GM21528 (cell line): ENCODE results near the gene TBC1D14.
"Not testable (repeated sequence)": the region's sequence is repeated elsewhere in the genome, so short reads cannot be mapped to it uniquely, and the experiment has no call there.

Experiments
- ATAC-seq: cut with Tn5 transposase; IDR thresholded peaks from one replicate; pipeline ENCODE4 v1.9.1; 2021; ENCODE audit warnings: mild to moderate bottlenecking, moderate library complexity; ENCODE audit not compliant: unreplicated experiment, low FRiP score

Gene TBC1D14

GRCh38 chr4:6908432-6909112, 1.1 kb upstream of the TBC1D14 start:
- no peak for ATAC-seq

DNA sequence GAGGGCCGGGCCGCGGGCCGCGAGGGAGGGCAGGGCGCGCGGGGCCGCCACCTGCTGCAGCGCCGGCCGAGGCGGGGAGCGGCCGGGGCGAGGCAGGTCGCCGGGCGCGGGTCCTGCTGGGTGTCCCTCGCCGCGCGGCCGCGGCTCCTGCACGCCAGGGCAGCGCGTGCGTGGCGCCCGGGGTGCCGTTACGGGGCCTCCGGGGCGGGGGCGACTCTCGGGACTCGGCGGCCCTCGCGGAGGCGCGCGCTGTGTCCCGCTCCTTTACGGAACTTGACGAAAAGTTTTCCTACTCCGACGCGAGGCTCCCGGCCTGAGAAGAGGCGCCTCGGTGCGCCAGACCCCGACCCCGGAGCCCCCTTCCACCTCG, 329 bp downstream of the TBC1D14 start:
- ATAC-seq = peak; percentile 38

DNA sequence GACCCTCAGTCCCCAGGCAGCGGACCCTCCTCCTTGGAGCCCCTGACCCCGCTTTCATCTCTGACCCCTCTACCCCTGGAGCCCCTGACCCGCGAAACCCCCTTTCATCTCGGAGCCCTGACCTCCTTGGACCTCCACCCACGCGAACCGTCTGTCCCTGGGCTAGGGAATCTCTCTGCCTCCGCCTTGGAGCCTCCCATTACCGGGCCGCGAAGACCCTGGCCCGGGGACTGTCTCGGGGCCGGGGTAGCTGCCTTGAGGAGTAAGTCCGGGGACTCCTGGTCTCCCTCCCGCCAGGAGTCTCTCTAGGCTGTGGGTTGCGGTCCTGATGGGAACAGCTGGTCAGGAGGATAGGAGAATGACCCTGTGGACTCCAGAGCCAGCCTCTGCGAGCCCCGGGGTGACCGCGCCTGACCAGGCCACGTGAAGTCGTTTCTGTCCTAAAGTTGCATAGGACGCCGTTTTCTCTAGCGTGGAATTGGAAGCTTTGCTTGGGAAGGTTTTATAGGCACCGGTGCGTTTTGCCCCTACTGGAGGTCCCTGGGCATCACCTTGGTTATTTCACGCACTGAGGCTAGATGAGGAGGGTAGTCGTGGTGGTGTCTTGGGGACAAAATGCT, 824 bp downstream of the TBC1D14 start:
- ATAC-seq = no peak

DNA sequence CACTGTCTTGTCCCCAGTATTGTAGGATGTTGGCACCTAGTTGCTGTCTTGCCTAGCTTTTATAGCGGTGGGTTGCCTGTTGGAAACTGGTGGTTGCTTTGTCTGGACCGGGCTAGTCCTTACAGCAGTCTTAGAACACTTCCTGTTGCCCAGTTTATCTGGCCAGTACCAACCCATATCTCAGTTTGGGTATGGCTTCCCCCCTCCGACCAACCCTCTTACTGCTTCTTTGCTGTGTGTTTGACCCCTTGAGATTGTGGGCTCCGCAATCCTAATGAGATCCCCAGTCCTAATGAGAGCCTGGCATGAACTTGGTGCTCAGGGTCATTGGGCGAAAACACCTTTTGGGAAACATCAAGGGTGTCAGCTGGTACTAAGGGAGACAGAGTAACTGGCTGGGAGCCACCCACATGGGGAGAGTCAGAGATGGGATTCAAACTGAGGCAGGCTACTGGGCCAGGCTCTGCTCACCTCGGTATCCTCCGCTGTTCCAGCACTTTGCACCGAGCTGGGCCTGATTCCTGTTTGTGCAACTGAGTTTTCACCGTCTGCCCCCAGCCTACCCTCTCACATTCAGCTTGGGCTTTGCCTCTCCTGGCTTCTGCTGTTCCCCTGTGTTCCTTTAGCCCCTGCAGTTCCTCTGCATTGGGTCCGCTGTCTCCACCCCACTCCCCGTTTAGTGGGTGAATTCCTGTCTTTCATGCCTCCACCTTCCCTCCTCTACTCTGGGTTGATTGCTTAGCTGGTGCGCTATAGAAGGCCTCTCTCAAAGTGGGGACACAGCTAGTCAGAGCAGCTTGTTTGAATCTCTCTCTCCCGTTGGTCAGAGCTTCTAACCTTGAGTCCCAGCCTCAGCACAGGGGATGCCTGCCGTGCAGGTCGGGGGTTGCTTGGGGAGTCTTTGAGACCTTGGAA, 1.6 kb downstream of the TBC1D14 start:
- no peak for ATAC-seq

DNA sequence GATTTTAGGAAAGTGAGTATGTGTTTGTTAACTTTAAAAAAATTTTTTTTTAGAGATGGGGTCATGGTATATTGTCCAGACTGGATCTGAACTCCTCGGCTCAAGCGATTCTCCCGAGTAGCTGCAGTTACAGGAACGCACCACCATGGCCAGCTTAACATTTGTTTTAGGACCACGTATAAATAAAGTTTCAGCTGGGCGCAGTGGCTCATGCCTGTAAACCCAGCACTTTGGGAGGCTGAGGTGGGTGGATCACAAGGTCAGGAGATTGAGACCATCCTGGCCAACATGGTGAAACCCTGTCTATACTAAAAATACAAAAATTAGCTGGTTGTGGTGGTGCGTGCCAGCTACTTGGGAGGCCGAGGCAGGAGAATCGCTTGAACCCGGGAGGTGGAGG, 2.3 kb downstream of the TBC1D14 start:
- ATAC-seq = not testable (repeated sequence)

DNA sequence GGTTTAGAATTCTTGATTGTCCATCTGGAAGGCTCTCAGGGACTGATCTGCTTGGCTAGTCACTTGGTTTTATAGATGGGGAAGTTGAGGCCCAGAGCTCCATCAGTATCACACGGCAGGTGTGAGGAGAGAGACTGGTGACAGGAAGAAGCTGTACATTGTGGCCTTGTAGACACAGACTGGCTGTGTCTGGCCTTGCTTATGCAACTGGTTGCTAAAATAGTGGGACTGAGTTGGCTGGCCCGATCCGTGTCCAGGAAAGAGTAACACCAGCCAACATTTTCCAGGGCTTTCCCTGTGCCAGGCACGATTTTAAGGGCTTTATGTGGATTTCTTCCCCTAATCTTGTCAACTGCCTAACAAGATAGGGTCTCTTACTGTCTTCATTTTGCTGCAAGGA, 2.8 kb downstream of the TBC1D14 start:
- no peak for ATAC-seq

DNA sequence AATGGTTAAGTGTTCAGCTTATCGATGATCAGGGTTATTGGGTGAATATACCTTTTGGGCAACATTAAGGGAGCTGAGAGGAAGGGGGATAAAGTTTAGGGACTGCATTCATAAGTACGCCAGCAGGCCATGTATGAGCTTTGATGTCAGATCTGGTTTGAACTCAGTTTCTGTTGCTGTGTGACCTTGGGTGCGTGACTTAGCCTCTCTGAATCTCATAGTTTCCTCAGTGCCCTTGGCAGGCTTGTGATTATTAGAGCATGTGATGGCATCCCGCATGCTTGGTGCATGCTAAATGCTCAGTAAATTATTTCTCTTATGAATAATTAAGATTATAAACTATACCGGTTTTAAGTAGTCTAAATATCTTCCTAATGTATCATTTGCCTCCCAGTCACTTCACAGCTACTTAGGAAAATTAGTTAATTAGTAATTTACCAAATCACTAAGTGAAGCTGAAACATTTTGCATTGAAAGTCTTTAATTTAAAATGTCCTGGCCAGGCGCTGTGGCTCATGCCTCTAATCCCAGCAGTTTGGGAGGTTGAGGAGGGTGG, 3.8 kb downstream of the TBC1D14 start:
- ATAC-seq = no peak

- ATAC-seq = no peak
Observed at GRCh38 chr4:6914448-6914847, 4.8 kb downstream of the TBC1D14 start.

DNA sequence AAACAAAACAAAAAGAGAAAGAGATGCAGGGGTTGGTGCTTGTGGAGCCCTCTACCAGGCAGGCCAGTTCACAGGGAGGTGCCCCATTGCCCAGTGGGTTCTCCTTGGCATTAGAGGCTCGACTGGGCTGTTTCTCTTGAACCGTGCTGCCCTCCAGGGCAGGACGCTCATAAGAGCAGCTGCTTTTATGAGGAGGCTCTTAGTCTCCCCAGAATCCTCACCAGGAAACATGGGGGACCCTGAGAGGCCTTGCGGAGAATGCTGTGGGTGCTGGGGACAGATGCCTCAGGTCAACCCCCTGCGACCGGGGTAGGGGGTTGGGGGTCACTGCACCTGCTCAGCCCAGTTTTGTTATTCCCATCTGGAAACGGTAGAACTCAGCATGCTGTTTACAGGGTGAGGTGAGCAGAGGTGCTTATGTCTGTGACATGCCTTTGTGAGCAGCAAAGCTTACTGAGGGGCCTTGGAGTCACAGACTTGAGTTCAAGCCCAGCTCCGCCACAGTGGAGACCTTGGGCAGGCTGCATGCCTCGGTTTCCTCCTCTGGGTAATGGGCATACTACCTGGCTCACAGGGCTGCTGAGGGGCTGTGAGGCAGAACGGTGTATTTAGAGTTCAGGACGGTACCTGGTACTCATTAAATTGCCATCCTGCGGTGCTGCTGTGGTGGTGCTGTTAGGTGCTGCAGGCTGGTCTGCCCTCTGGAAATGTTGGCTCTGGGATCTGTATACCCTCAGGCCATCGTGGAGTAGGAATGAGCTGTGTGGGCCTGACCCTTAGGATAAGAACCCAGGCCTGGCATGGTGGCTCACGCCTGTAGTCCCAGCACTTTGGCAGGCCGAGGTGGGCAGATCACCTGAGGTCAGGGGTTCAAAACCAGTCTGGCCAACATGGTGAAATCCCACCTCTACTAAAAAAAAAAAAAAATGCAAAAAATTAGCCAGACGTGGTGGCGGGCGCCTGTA, 5.7 kb downstream of the TBC1D14 start:
- no peak for ATAC-seq

DNA sequence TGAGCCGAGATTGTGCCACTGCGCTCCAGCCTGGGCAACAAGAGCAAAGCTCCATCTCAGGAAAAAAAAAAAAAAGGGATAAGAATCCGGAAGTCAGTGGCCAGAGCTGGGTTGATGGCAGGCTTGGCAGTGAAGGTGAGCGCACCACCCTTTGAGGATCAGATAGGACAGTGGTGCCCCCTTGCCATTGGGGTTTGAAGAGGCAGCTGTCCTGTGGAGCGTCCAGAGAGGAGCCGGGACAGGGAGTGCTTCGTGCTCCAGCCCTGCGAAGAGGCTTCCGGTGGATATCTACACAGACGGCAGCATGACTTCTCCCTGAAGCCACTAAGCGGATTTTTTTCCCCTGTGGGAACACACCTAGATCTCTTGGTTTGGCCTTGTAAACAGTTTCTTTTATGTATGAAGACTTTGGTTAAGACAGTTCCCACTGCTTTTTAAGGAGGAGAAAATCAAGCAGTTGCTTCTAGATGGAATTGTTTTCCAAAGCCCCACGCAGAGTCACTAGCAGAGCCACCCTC, 6.5 kb downstream of the TBC1D14 start:
- no peak for ATAC-seq

DNA sequence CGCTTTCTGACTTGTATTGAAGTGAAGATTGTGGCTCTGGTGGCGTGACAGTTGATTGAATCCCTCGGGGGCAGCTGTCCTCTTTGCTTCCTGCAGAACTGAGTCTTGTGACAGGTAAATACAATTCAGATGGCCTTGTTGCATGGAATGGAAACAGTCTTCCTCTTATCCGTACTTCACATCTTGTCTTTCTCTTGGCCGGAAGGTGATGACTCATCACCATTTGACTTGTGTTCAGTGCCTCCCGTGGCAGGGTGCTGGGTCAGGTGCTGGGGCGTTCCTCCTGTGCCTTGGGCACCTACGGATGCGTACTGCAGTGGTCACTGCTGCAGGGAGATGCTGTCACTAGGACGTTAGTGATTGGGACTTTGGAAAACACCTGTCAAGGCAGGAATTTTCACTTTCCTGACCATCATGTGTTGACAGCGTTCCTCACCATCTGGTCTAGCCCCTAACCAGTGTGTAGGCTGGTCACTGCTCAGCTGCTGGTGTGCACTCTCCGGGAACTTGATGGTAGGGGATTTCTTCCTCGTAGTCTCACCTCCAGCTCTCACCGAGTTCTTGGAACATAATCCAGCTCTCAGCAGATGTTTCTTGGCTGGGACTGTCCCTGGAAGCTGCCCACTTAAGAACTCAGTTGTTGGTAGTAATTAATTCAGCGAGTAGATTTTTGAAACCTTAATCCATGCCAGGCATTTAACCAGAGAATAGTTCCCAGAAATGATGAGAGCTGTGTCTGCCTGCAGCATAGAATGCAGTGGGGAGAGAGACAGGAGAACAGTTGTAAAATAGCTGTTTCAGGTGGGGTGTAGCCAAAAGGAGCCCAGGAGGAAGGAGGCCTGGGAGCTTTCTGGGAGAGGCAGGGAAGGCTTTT, 7.2 kb downstream of the TBC1D14 start:
- no peak for ATAC-seq

- no peak for ATAC-seq
Observed at GRCh38 chr4:6917461-6918271, 8.0 kb downstream of the TBC1D14 start.

DNA sequence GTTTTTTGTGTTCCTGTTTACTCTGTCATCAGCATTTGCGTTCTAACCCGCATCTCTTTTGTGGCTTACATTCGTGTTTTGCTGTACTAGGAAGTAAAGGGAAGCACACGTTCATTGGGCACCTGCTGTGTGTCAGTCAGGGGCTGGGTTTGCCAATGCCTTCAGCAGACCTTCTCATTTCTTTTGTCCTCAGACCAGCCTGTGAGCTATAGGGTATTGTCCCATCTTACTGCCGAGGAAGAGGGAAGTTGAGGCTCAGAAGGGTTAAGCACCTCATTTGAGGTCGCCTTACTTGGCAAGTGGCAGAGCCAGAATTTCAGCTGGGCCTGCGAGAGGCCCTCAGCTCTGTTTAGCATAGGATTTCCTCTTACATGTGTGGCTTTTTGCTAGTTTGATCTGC, 8.7 kb downstream of the TBC1D14 start:
- ATAC-seq = no peak

GRCh38 chr4:6920171-6920570, 10.5 kb downstream of the TBC1D14 start:
- no peak for ATAC-seq

DNA sequence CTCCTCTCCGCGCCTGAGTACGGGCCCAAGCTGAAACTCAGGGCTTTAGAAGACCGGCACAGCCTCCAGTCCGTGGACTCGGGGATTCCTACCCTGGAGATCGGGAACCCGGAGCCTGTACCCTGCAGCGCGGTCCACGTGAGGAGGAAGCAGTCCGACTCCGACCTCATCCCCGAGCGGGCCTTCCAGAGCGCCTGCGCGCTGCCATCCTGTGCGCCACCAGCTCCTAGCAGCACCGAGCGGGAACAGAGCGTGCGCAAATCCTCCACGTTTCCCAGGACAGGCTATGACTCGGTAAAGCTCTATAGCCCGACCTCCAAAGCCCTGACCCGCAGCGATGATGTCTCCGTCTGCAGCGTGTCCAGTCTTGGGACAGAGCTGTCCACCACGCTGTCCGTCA, 13.9 kb downstream of the TBC1D14 start:
- ATAC-seq = no peak

GRCh38 chr4:6924361-6924779, 14.7 kb downstream of the TBC1D14 start:
- ATAC-seq = no peak

GRCh38 chr4:6925357-6925836, 15.8 kb downstream of the TBC1D14 start:
- ATAC-seq = no peak

DNA sequence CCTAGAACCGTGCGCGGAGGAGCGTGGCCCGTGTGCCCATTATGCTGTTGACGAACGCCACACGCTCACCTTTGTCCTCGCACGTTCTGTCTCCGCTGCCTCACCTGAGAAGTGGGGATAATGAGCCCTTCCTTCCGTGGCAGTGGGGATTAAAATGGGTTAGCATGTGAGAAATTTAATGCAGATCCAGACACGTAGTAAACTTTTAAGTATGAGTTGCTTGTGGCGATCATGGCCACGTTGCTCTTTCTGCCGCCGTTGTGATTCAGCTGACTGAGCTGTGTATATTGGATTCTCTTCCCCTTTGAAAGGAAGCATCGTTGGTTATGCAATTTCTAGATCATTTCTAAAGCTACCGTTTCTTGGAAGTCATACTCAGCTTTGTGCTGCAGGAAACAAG, 16.5 kb downstream of the TBC1D14 start:
- no peak for ATAC-seq
